NCI-H69 (cell line): ENCODE measurements around the gene KLRC3.
A peak's percentile ranks its signal among the peaks of the same experiment; 100 is the strongest.
"Not testable (repeated sequence)": the region's sequence is repeated elsewhere in the genome, so short reads cannot be mapped to it uniquely, and the experiment has no call there.

Source experiments
- DNase-seq: peaks from one replicate; lab custom pipeline; 2025; lab: John Stamatoyannopoulos, UW

The KLRC3 gene

DNA sequence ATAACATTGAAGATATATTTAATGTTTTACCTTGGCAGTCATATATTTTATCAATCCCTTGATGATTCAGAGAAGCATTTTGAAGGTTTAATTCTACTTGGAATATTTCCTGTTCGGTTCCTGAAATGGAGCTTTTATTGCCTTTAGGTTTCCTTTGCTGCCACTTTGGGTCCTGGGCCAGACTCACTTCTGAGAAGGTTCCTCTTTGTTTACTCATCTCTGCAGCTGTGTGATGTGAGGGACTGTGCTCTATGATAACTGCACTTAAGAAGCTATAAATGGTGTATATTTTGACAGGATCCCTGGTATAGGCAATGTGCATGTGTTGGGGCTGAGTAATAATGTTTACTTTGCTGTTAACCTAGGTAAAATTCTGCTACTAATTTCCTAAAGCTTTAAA is at the start of gene KLRC3:
TSS of gene KLRC3 (minus strand) at position 262 of the 400 bp plus-strand sequence. CDS start at position 217, 45 bp downstream.
- DNase-seq, result not testable (repeated sequence)

DNA sequence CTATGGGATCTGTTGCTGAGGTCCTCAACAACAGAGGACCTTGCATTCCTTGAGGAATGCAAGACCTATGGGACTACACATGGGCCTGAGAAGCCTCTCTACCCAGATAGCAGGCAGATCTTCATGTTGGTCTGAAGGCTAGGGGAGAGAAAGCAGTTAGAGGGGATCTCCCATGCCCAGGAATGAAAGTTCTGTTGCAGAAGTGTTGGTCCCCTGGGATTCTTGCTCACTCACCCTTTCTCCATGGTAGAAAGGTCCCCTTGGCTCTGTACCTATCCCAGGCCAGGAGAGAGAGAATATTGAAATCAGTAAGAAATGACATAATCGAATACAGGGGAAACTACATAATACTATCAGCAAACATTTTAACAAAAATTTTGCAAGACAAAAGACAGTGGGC is 49.3 kb upstream of the KLRC3 start:
- DNase-seq, result no peak

DNA sequence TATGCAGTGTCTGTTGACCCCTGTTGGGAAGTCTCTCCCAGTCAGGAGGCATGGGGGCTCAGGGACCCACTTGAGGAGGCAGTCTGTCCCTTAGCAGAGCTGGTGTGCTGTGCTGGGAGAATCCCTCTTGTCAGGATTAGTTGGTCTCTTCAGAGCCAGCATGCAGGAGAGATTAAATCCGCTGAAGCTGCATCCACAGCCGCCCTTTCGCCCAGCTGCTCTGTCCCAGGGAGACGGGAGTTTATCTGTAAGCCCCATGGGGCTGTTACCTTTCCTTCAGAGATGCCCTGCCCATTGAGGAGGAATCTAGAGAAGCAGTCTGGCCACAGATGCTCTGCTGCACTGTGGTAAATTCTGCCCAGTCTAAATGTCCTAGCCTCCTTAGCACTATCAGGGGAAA is 45.9 kb upstream of the KLRC3 start:
- no peak for DNase-seq

DNA sequence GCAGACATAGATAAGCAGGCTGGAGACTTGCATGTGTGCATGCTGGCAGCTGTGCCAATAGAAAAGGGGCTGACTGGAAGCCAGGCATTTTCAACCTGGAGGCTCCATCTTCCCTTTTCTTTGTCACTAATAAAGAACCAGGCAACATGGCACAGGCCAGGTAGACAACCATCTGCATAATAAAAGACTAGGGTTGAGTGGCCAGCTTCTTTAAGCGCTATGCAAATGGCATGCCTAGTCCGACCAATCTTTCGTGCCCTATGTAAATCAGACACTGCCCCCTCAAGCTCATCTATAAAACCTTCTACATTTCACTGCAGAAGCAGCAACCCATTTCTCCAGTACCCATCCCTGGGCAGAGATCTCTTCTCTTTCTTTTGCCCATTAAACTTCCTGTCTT is 37.4 kb upstream of the KLRC3 start:
- DNase-seq, result no peak

DNA sequence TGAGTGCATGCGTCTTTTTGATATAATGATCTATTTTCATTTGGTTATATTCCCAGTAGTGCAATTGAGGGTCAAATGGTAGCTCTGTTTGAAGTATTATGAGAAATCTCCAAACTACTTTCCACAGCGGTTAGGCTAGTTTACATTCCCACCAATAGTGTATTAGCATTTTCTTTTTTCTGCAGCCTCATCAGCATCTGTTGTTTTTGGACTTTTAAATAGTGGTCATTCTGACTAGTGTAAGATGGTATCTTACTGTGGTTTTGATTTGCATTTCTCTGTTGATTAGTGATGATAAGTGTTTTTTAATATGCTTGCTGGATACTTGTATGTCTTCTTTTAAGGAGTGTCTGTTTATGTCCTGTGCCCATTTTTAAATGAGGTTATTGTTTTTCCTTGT is 36.5 kb upstream of the KLRC3 start:
- DNase-seq, result no peak

DNA sequence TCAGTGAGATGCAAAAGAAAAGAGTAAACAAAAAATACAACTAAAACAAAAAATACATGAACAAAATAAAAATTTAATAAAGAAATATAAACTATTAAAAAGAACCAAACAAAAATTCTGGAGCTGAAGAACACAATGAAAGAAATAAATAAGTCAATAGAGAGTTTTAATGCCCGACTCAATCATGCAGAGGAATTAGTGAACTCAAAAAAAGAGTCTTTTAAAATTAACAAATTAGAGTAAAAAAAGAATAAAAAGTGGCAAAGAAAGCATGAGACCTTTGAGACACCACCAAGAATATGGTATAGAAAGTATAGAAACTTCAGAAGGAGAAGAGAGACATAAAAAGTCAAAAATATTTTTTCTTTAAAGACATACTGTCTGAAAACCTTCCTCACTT is 35.4 kb upstream of the KLRC3 start:
- no peak for DNase-seq

DNA sequence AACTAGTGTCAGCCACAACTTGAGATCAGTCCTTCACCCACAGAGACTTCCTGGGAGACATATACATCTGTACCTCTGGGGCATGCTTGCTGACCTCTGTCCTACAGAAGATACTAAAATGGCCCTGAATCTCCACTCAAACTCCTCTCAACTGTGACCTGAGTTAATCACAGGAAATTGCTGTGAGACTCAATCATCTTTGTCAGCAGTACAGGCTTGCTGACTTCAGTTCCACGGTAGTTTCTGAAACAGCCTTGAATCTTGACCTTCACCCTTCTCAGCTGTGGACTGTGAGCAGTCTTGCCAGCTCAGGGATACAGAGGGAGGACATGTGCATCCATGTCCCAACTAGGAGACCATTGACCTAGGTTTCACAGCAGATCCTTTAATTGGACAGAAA is 34.1 kb upstream of the KLRC3 start:
- no peak for DNase-seq

DNA sequence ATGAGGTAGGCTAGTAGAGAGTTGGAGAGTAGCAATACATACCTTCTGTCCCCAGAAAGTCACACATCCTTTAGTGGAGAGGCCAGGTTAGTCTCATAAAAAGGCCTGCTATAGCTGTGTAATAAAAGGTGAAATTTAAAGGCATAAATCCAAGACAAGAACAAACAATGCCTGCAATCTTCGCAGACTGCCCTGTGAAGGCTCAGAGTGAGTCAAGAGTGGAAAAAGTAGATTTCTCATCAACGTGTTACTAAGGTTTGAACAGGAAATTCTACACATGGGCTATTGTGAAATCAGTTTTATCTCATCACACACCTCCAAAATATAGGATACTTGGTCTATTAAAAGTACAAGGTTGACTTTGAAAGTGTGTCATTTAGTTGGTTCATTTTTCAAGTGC is 32.8 kb upstream of the KLRC3 start, which contains the start of gene KLRC1:
TSS of gene KLRC1 (minus strand) at position 222 of the 400 bp plus-strand sequence. CDS start 2,221 bp downstream, outside the sequence.
- no peak for DNase-seq

DNA sequence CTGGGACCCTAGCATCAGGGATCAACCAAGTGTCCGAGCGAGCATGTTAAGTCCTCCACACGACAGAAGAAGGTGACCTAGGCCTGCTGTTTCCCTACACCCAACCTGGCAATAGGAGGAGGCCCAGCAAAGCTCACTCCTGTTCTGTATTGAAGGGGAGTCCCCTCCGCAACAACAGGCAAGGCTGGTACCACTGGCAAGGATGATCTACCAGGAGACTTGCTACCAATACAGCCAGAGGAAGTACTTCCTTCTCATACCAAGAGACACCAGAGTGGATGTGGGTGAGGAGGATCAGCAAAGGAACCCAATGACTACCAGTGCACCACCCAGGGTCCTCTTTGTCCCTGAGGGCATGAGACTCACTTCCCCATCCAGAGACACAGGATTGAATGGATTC is 27.8 kb upstream of the KLRC3 start:
- DNase-seq, result no peak

DNA sequence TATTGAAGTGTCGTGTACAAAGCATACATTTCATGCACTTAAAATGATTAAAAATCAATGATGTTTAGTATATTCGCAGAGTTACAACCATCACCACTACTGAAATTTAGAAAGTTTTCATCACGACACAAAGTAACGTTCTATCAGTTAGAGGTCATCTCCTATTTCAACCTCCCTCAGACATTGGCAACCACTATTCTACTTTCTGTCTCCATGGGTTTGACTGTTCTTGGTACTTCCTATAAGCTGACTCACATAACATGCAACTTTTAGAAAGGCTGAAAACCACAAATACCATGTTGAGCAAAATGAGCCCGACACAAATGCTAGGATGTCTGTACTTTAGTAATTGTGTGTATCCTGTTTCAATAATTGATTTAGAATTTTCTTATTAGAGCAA is 25.7 kb upstream of the KLRC3 start:
- DNase-seq, result not testable (repeated sequence)

DNA sequence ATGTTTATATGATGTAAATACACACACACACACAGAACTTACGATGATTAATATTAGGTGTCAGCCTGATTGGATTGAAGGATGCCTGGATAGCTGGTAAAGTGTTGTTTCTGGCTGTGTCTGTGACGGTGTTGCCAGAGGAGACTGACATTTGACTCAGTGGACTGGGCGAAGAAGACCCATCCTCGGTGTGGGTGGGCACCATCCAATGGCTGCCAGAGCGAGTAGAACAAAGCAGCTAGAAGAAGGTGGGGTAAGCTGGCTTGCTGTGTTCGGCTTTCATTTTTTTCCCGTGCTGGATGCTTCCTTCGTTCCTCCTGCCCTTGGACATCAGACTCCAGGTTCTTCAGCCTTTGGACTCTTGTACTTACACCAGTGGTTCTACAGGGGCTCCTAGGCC is 20.7 kb upstream of the KLRC3 start:
- DNase-seq, result not testable (repeated sequence)

DNA sequence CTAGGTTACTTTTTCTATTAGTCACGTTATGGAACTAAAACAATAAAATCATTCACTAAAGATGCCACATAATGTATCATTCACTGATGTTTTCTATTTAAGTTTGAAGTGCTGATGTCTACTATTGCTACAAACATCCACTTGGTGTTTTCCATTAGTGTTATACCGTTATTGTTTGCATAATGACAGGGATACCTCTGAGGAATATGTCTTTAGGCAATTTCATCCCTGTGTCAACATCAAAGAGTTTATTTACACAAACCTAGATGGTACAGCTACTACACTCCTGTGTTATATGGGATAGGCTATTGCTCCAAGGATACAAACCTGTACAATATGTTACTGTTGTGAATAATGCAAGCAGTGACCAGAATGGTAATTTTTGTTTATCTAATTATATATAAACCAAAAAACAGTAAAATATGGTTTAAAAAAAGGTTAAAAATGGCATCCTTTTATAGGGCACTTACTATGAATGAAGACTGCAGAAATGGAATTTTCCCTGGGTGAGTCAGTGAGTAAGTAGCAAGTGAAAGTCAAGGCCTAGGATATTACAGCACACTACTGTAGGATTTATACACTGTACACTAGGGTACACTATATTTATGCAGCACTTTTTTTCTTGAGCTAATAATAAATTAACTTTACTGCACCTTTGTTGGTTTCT is 19.3 kb upstream of the KLRC3 start:
- DNase-seq, result peak; percentile 0

DNA sequence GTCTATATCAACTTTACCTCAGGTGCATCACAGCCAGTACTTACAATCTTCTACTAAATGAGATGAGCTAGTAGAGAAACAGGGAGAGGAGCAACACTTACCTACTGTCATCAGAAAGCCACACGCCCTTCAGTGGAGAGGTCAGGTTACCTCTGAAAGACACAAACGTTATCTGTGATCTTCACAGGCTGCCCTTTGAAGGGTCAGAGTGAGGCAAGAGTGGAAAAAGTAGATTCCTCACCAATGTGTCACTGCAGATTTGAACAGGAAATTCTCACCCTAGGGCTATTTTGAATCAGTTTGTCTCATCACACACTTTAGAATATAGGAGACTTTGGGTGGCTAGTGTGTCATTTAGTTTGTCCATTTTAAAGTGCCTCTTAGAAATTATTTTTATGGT is 17.2 kb upstream of the KLRC3 start:
- not testable (repeated sequence) for DNase-seq

DNA sequence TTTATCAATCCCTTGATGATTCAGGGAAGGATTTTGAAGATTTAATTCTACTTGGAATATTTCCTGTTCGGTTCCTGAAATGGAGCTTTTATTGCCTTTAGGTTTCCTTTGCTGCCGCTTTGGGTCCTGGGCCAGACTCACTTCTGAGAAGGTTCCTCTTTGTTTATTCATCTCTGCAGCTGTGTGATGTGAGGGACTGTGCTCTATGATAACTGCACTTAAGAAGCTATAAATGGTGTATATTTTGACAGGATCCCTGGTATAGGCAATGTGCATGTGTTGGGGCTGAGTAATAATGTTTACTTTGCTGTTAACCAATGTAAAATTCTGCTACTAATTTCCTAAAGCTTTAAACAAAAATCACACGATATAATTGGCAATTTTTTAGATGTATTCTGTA is 15.4 kb upstream of the KLRC3 start, which contains the start of gene KLRC2:
TSS of gene KLRC2 (minus strand) at position 195 of the 400 bp plus-strand sequence. CDS start at position 171, 24 bp downstream.
- DNase-seq, result not testable (repeated sequence)

DNA sequence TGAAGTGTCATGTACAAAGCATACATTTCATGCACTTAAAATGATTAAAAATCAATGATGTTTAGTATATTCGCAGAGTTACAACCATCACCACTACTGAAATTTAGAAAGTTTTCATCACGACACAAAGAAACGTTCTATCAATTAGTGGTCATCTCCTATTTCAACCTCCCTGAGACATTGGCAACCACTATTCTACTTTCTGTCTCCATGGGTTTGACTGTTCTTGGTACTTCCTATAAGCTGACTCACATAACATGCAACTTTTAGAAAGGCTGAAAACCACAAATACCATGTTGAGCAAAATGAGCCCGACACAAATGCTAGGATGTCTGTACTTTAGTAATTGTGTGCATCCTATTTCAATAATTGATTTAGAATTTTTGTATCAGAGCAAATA is 10.2 kb upstream of the KLRC3 start:
- DNase-seq, result not testable (repeated sequence)

DNA sequence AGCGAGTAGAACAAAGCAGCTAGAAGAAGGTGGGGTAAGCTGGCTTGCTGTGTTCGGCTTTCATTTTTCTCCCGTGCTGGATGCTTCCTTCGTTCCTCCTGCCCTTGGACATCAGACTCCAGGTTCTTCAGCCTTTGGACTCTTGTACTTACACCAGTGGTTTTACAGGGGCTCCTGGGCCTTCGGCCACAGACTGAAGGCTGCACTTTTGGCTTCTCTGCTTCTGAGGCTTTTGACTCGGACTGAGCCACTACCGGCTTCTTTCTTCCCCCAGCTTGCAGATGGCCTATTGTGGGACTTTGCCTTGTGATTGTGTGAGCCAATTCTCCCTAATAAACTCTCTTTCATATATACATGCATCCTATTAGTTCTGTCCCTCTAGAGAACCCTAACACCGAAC is 5.5 kb upstream of the KLRC3 start:
- DNase-seq, result not testable (repeated sequence)

DNA sequence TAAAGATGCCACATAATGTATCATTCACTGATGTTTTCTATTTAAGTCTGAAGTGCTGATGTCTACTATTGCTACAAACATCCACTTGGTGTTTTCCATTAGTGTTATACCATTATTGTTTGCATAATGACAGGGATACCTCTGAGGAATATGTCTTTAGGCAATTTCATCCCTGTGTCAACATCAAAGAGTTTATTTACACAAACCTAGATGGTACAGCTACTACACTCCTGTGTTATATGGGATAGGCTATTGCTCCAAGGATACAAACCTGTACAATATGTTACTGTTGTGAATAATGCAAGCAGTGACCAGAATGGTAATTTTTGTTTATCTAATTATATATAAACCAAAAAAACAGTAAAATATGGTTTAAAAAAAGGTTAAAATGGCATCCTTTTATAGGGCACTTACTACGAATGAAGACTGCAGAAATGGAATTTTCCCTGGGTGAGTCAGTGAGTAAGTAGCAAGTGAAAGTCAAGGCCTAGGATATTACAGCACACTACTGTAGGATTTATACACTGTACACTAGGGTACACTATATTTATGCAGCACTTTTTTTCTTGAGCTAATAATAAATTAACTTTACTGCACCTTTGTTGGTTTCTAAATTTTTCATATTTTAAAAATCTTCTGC is 4.0 kb upstream of the KLRC3 start:
- DNase-seq, result not testable (repeated sequence)

DNA sequence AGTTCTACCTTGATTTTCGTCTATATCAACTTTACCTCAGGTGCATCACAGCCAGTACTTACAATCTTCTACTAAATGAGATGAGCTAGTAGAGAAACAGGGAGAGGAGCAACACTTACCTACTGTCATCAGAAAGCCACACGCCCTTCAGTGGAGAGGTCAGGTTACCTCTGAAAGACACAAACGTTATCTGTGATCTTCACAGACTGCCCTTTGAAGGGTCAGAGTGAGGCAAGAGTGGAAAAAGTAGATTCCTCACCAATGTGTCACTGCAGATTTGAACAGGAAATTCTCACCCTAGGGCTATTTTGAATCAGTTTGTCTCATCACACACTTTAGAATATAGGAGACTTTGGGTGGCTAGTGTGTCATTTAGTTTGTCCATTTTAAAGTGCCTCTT is 1.8 kb upstream of the KLRC3 start:
- DNase-seq, result not testable (repeated sequence)

DNA sequence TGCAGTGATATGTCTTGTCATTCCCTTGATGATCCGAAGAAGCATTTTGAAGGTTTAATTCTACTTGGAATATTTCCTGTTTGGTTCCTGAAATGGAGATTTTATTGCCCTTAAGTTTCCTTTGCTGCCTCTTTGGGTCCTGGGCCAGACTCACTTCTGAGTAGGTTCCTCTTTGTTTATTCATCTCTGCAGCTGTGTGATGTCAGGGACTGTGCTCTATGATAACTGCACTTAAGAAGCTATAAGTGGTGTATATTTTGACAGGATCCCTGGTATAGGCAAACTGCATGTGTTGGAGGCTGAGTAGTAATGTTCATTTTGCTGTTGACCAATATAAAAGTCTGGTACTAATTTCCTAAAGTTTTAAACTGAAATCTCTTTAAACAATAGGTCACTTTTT is 11.0 kb downstream of the KLRC3 start, which contains the start of gene KLRC4:
TSS of gene KLRC4 (minus strand) at position 366 of the 400 bp plus-strand sequence. CDS start at position 184, 182 bp downstream.
- DNase-seq, result no peak

DNA sequence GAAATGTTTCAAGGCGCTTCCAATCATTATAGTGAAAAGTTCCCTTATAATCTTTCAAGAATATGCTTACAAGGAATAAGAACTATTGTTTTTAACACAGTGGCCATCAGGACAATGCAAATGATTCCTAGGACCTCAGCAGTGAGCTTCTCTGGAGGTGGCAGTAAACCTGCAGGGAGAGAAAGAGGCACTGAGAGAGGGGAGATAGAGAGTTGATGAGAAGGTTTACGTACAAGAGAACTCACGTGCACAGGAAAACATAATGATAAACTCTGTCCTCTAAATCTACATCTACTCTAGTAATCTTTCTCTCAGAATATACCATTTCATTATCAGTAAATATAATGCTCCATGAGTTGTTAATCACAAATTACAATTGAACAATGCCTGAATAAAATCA is 11.6 kb downstream of the KLRC3 start:
- DNase-seq, result no peak

DNA sequence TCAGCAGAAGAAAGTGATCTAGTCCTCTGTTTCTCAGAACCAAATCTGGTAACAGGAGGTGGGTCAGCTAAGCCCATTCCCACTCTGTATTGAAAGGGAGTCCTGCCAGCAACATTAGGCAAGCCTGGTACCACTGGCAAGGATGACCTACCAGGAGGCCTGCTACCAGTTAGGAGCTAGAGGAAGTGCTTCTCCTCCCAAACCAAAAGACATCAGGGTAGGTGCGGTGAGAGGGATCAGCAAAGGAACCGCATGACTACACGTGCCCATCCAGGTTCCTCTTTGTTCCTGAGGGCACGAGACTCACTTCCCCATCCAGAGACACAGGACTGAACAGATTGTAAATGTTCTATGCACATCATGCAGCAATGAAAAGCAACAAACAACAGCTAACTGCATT is 13.7 kb downstream of the KLRC3 start:
- DNase-seq, result no peak

DNA sequence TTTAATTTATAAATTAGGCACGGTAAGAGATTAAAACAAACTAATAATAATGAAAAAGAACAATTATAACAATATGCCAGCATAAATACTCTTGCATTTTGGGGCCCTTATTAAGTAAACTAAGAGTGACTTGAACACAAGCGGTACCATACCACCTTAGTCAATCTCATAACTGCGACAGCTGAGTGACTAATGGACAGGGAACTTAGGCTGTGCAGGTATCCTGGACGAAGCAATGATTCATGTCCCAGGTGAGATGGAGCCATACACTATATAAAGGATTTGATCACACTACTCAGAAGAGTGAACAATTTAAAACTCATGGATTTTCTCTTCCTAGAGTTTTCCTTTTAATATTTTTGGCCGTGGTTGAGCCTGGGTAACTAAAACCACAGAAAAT is 15.1 kb downstream of the KLRC3 start:
- no peak for DNase-seq

DNA sequence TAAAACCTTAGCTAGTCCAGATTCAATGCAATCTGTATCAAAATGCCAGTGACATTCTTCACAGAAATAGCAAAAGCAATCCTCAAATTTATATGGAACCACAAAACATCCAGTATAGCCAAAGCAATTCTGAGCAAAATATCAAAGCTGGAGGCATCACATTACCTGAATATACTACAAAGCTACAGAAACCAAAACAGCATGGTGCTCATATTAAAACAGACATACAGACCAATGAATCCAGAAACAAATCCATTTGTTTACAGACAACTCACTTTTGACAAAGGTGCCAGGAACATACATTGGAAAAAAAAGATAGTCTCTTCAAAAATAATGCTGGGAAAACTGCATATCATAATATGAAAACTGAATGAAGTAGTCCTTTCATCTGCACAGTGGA is 15.6 kb downstream of the KLRC3 start:
- no peak for DNase-seq
